Measurements from ENCODE around the gene FASTKD1. TPM values are rescaled to one million over a fixed set of nuclear protein-coding genes. Genes with fewer than 3 reads are reported as not detected.
"Not testable (repeated sequence)": the region's sequence is repeated elsewhere in the genome, so short reads cannot be mapped to it uniquely, and the experiment has no call there.

Gene FASTKD1
- total and polyA plus RNA-seq, 3 experiments from 2014 or later, result 16.4 to 55.7 (median 53.8) TPM

DNA sequence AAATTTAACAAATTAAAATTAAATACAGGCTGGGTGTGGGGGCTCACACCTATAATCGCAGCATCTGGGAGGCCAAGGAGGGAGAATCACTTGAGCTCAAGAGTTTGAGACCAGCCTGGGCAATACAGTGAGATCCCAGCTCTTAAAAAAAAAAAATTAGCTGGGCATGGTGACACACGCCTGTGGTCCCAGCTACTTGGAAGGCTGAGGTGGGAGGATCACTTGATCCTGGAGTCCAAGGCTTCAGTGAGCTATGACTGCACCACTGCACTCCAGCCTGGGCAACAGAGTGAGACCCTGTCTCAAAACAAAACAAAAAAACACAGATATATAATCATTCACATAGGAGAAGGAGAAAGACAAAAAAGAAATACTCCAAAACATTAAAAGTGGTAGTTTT lies 34.2 kb downstream of the FASTKD1 start:
- CTCF ChIA-PET, result not testable (repeated sequence)

DNA sequence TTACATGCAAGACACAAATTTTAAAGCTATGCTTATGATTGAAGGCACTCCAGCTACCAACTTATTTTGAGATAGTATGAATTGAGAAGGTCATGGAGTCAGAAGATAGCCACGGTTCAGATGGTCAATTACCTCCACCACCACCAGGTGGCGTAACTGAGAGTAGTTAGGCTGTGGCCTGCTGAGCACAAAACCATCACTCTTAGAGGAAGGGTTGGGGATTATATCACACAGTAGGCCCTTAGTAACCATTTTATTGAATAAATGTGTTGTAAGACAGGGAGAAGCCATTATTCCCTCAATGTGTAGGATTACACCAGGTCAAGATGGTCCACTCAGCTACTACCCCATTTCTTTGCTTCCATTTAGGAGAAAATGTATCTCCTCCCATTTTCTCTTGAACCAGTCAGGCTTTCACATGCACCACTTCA lies 45.4 kb downstream of the FASTKD1 start:
- no peaks in the 10 kb centered on the region for H3K36me3 ChIP-seq (ENCODE audit: insufficient read depth, low read length)
- no peak overlapping the region for H3K4me3 ChIP-seq (ENCODE audit: low read length)
- Mint-ChIP-seq H3K36me3 (peaks cover 0 to 20% (median 12%) of the 10 kb centered on the region in 3 donors), H3K4me3 (no peak overlapping the region), H3K4me1 (no peaks in the 10 kb centered on the region), H3K27ac (peak overlapping the region in 3 of 8 donors; percentile 2 to 52 (median 12)), H3K9me3 (no peaks in the 10 kb centered on the region), H3K27me3 (no peaks in the 10 kb centered on the region)
- ChIA-PET POLR2A (no interaction called here), CTCF (interaction anchor here (0.7 to 1.4 kb wide), 3 partner anchors 9 to 390 kb away, joined by 3 read pairs; partner anchors contain the start of gene SSB)
- H3K4me1 ChIP-seq (ENCODE audit: insufficient read depth, low read length), result no peaks in the 10 kb centered on the region
- H3K27me3 ChIP-seq (ENCODE audit: insufficient read depth, low read length, poor library complexity, severe bottlenecking), result no peaks in the 10 kb centered on the region
- no peak overlapping the region for H3K27ac ChIP-seq (ENCODE audit: low read depth, low read length)
- no peaks in the 10 kb centered on the region for H3K9me3 ChIP-seq (ENCODE audit: low read length)
- peak; percentile 51 to 80 (median 64) for DNase-seq

More for the DNA sequence above, 34.2 kb downstream of the FASTKD1 start:
- H3K27me3 ChIP-seq (ENCODE audit: insufficient read depth, low read length, poor library complexity, severe bottlenecking); H3K4me1 Mint-ChIP-seq; H3K9me3 Mint-ChIP-seq; H3K4me3 ChIP-seq (ENCODE audit: low read length); H3K4me3 Mint-ChIP-seq; H3K4me1 ChIP-seq (ENCODE audit: insufficient read depth, low read length); H3K27ac Mint-ChIP-seq; H3K9me3 ChIP-seq (ENCODE audit: low read length); H3K36me3 ChIP-seq (ENCODE audit: insufficient read depth, low read length); DNase-seq; POLR2A ChIA-PET; H3K27ac ChIP-seq (ENCODE audit: low read depth, low read length); H3K27me3 Mint-ChIP-seq: not testable (repeated sequence)
- H3K36me3 Mint-ChIP-seq, result peaks cover 0 to 53% (median 10%) of the 10 kb centered on the region in 3 donors

DNA sequence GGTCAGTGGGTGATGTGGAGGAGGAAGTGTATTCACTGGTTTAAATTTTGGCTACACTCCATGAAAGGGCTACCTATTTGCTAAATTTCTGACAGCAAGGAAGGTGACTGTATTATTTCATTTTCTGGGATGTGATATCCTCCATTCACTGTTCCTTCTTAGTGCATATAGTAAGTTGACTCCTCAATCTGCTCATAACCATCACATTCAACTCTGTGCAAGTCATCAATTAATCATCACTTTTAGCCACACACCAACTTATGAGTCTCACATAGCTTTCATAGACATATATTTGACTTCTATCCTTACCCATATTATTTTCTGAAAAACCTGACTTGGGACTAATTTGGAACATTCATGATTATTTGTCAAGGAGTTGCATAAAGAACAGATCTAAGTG lies 47.2 kb downstream of the FASTKD1 start:
- no peaks in the 10 kb centered on the region for H3K9me3 ChIP-seq (ENCODE audit: low read length)
- no peaks in the 10 kb centered on the region for H3K27me3 ChIP-seq (ENCODE audit: insufficient read depth, low read length, poor library complexity, severe bottlenecking)
- no peak overlapping the region for H3K27ac ChIP-seq (ENCODE audit: low read depth, low read length)
- ChIA-PET POLR2A (no interaction called here), CTCF (no interaction called here)
- H3K4me3 ChIP-seq (ENCODE audit: low read length), result no peak overlapping the region
- DNase-seq, result no peak
- Mint-ChIP-seq H3K27ac (no peak overlapping the region), H3K36me3 (peaks cover 0 to 17% (median 9%) of the 10 kb centered on the region in 3 donors), H3K9me3 (no peaks in the 10 kb centered on the region), H3K27me3 (no peaks in the 10 kb centered on the region), H3K4me1 (no peaks in the 10 kb centered on the region), H3K4me3 (no peak overlapping the region)
- no peaks in the 10 kb centered on the region for H3K4me1 ChIP-seq (ENCODE audit: insufficient read depth, low read length)
- H3K36me3 ChIP-seq (ENCODE audit: insufficient read depth, low read length), result no peaks in the 10 kb centered on the region

DNA sequence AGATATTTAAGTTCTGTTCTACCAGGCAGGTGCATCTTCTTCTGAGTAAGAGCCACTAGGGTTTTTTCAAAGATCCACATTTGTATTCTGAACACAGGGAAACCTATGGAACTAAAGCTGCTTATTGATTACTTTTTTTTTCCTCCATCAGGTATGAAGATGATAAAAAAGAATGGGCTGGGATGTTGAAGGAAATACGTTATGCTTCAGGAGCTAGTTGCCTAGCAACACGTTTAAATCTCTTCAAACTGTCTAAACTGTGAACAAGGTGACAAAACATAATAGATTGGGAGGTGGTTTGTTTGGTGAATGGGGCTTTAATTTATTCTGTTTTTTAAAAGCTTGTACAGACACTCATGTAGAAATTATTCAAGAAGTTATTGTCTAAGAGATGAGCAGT lies 48.2 kb downstream of the FASTKD1 start:
- DNase-seq, result no peak
- no peaks in the 10 kb centered on the region for H3K27me3 Mint-ChIP-seq
- ChIA-PET CTCF (no interaction called here), POLR2A (no interaction called here)
- no peaks in the 10 kb centered on the region for H3K9me3 ChIP-seq (ENCODE audit: low read length)
- no peak overlapping the region for H3K27ac ChIP-seq (ENCODE audit: low read depth, low read length)
- H3K9me3 Mint-ChIP-seq, result no peaks in the 10 kb centered on the region
- H3K4me1 Mint-ChIP-seq, result no peaks in the 10 kb centered on the region
- no peaks in the 10 kb centered on the region for H3K27me3 ChIP-seq (ENCODE audit: insufficient read depth, low read length, poor library complexity, severe bottlenecking)
- H3K36me3 ChIP-seq (ENCODE audit: insufficient read depth, low read length), result no peaks in the 10 kb centered on the region
- no peak overlapping the region for H3K4me3 Mint-ChIP-seq
- H3K4me3 ChIP-seq (ENCODE audit: low read length), result no peak overlapping the region
- peaks cover 0 to 16% (median 6%) of the 10 kb centered on the region in 3 donors for H3K36me3 Mint-ChIP-seq
- H3K27ac Mint-ChIP-seq, result no peak overlapping the region
- H3K4me1 ChIP-seq (ENCODE audit: insufficient read depth, low read length), result no peaks in the 10 kb centered on the region

DNA sequence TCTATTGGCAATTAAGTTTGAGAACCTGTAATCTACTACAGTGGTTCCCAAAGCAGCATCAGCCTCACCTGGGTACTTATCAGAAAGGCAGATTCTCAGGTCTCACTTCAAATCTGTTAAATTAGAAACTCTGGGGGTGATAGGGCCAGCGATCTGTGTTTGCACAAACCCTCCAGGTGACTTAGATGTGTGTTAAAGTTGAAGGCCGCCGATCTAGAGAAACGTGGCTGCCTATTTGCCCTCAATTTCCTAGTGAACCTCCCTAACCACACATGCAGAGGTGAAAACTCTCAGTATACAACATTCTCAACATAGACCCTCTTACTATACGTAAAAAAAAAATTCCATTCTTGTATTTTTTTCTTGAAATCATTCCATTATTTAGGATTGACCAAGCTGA lies 50.0 kb downstream of the FASTKD1 start:
- POLR2A ChIA-PET, result no interaction called here
- no peaks in the 10 kb centered on the region for H3K27me3 Mint-ChIP-seq
- Histone ChIP-seq H3K4me1 (ENCODE audit: insufficient read depth, low read length) (no peaks in the 10 kb centered on the region), H3K4me3 (ENCODE audit: low read length) (no peak overlapping the region), H3K27me3 (ENCODE audit: insufficient read depth, low read length, poor library complexity, severe bottlenecking) (no peaks in the 10 kb centered on the region), H3K9me3 (ENCODE audit: low read length) (no peaks in the 10 kb centered on the region), H3K27ac (ENCODE audit: low read depth, low read length) (no peak overlapping the region), H3K36me3 (ENCODE audit: insufficient read depth, low read length) (no peaks in the 10 kb centered on the region)
- H3K4me3 Mint-ChIP-seq, result no peak overlapping the region
- H3K4me1 Mint-ChIP-seq, result no peaks in the 10 kb centered on the region
- H3K36me3 Mint-ChIP-seq, result peaks cover 0 to 7% (median 2%) of the 10 kb centered on the region in 3 donors
- no peaks in the 10 kb centered on the region for H3K9me3 Mint-ChIP-seq
- DNase-seq, result no peak
- CTCF ChIA-PET, result no interaction called here
- no peak overlapping the region for H3K27ac Mint-ChIP-seq

DNA sequence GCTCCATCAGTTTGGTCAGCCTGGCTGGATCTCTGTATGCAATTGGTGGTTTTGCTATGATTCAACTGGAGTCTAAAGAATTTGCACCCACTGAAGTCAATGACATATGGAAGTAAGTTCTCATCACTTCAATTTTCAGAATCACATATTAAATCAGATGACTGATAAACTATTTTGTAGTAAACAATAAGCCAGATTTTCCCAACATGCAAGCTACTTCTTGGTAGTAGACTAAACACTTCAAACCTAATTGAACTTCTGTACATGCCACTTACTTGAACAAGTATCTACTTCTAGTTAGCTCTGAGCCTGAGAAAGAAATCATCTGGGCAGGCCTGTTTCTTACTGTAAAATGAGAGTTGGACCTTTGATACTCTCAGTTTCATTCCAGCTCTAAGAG lies 52.8 kb downstream of the FASTKD1 start:
- no peaks in the 10 kb centered on the region for H3K27me3 ChIP-seq (ENCODE audit: insufficient read depth, low read length, poor library complexity, severe bottlenecking)
- no peaks in the 10 kb centered on the region for H3K9me3 ChIP-seq (ENCODE audit: low read length)

DNA sequence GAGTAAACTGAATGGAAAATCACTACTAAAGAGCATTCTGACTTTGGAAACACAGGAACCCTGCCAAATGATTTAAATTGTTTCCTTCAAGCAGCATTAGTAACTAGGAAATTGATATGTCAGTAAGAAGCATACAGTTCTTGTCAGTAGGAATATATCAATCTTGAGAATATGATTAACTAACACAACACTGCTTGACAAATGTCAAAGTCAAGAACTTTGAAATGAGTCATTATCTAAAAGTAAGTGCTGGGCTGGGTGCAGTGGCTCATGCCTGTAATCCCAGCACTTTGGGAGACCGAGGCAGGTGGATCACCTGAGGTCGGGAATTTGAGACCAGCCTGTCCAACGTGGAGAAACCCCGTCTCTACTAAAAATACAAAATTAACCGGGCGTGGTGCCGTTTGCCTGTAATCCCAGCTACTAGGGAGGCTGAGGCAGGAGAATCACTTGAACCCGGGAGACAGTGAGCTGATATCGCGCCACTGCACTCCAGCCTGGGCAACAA lies 57.1 kb downstream of the FASTKD1 start:
- H3K4me3 Mint-ChIP-seq; H3K4me1 ChIP-seq (ENCODE audit: insufficient read depth, low read length); H3K27me3 ChIP-seq (ENCODE audit: insufficient read depth, low read length, poor library complexity, severe bottlenecking); H3K27ac ChIP-seq (ENCODE audit: low read depth, low read length); H3K9me3 Mint-ChIP-seq; H3K27ac Mint-ChIP-seq; H3K36me3 ChIP-seq (ENCODE audit: insufficient read depth, low read length); H3K36me3 Mint-ChIP-seq; POLR2A ChIA-PET; H3K27me3 Mint-ChIP-seq; CTCF ChIA-PET; DNase-seq; H3K4me1 Mint-ChIP-seq; H3K4me3 ChIP-seq (ENCODE audit: low read length); H3K9me3 ChIP-seq (ENCODE audit: low read length): not testable (repeated sequence)

More for the DNA sequence above, 52.8 kb downstream of the FASTKD1 start:
- Histone ChIP-seq H3K27ac (ENCODE audit: low read depth, low read length) (no peak overlapping the region), H3K4me1 (ENCODE audit: insufficient read depth, low read length) (no peaks in the 10 kb centered on the region), H3K4me3 (ENCODE audit: low read length) (no peak overlapping the region), H3K36me3 (ENCODE audit: insufficient read depth, low read length) (no peaks in the 10 kb centered on the region)
- no peak overlapping the region for H3K4me3 Mint-ChIP-seq
- no peaks in the 10 kb centered on the region for H3K9me3 Mint-ChIP-seq
- H3K4me1 Mint-ChIP-seq, result no peaks in the 10 kb centered on the region
- CTCF ChIA-PET, result no interaction called here
- DNase-seq, result no peak
- peaks cover 0 to 5% (median 0%) of the 10 kb centered on the region in 3 donors for H3K36me3 Mint-ChIP-seq
- no peak overlapping the region for H3K27ac Mint-ChIP-seq
- H3K27me3 Mint-ChIP-seq, result no peaks in the 10 kb centered on the region
- POLR2A ChIA-PET, result no interaction called here

DNA sequence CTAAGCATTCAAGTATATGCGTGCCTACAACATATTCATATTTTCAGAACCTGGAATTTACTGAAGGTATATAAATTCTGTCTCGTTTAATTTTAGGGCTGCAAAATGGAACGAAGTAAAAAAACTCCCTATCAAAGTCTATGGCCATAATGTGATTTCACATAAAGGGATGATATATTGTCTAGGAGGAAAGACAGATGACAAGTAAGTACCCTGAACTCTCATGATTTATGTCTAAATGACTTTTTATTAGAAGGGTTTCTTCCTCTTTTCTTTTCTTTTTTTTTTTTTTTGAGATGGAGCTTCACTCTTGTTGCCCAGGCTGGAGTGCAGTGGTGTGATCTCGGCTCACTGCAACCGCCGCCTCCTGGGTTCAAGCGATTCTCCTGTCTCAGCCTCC lies 58.9 kb downstream of the FASTKD1 start:
- H3K4me1 Mint-ChIP-seq; H3K36me3 Mint-ChIP-seq; H3K27me3 ChIP-seq (ENCODE audit: insufficient read depth, low read length, poor library complexity, severe bottlenecking); H3K4me3 ChIP-seq (ENCODE audit: low read length); H3K36me3 ChIP-seq (ENCODE audit: insufficient read depth, low read length); H3K9me3 ChIP-seq (ENCODE audit: low read length); H3K4me1 ChIP-seq (ENCODE audit: insufficient read depth, low read length); H3K27ac Mint-ChIP-seq; H3K27me3 Mint-ChIP-seq; H3K4me3 Mint-ChIP-seq; POLR2A ChIA-PET; H3K27ac ChIP-seq (ENCODE audit: low read depth, low read length); DNase-seq; H3K9me3 Mint-ChIP-seq; CTCF ChIA-PET: not testable (repeated sequence)

DNA sequence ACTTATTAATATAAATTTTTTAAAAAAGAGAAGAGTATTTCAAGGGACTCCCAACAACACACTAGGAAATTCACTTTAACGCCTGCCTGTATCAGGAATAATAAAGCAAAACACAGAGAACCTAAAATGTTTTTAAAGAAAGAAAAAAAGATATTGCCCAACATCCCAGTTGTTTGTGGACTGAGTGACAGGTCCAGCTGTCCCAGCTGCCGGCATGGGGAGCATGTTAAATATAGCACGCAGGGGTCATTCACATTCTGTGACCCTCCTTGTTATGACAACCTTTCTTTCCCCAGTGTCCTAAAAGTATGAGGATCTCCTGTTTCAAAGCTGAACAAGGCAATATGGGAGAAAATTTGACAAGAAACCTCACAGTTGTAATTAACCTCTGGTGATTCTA lies 59.7 kb downstream of the FASTKD1 start:
- H3K4me3 ChIP-seq (ENCODE audit: low read length), result no peak overlapping the region
- H3K27me3 ChIP-seq (ENCODE audit: insufficient read depth, low read length, poor library complexity, severe bottlenecking), result no peaks in the 10 kb centered on the region
- POLR2A ChIA-PET, result no interaction called here
- Mint-ChIP-seq H3K4me3 (no peak overlapping the region), H3K9me3 (no peaks in the 10 kb centered on the region), H3K4me1 (no peaks in the 10 kb centered on the region), H3K36me3 (peaks cover 0 to 2% (median 0%) of the 10 kb centered on the region in 3 donors), H3K27ac (no peak overlapping the region), H3K27me3 (no peaks in the 10 kb centered on the region)
- H3K27ac ChIP-seq (ENCODE audit: low read depth, low read length), result no peak overlapping the region
- DNase-seq, result no peak
- CTCF ChIA-PET, result no interaction called here
- H3K9me3 ChIP-seq (ENCODE audit: low read length), result no peaks in the 10 kb centered on the region
- H3K36me3 ChIP-seq (ENCODE audit: insufficient read depth, low read length), result no peaks in the 10 kb centered on the region
- no peaks in the 10 kb centered on the region for H3K4me1 ChIP-seq (ENCODE audit: insufficient read depth, low read length)

All from CD8-positive, alpha-beta memory T cell (primary cell).